Measurements from ENCODE around the gene RAMACL.

DNA sequence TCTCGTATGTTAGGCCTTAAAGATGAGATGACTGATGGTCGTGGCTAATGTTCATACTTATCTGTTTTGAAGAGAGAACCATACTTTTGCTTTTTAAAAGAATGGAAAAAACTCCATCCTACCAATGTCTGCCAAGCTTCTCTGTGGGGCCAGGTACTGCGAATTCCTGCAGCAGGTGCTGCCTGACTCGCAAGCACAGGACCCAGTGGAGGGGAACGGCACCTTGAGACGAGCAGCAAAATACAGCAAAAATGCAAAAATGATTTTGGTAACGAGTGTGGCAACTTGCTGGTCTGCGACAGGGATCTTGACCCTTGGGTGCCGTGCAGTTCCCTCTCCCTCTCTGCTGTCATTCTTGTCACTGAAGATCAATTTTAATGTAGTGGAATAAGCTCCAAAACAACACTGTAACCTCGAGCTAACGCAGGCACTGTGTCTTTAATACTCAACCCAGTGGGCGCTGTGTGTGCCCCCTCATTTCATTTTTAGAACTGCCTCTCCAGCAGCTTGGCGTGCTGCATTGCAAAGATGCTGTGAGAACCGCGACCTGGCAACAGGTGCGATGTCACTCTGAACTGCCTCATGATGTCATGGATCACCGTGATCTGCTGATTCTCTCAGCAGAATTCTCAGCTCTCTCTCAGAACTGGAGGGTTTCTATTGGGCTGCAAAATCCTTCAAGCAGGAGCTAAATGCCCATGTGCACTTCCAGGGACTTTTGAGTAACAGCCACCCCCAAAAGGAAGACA is 51.6 kb downstream of the RAMACL start:
- TF ChIP-seq, protein P1, sequence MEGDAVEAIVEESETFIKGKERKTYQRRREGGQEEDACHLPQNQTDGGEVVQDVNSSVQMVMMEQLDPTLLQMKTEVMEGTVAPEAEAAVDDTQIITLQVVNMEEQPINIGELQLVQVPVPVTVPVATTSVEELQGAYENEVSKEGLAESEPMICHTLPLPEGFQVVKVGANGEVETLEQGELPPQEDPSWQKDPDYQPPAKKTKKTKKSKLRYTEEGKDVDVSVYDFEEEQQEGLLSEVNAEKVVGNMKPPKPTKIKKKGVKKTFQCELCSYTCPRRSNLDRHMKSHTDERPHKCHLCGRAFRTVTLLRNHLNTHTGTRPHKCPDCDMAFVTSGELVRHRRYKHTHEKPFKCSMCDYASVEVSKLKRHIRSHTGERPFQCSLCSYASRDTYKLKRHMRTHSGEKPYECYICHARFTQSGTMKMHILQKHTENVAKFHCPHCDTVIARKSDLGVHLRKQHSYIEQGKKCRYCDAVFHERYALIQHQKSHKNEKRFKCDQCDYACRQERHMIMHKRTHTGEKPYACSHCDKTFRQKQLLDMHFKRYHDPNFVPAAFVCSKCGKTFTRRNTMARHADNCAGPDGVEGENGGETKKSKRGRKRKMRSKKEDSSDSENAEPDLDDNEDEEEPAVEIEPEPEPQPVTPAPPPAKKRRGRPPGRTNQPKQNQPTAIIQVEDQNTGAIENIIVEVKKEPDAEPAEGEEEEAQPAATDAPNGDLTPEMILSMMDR (IDR thresholded peaks at IDR 0.05): no peak
- TF ChIP-seq POLR2A (IDR thresholded peaks at IDR 0.05): no peak

Measured in uterus (tissue), 2 donors.